Mesodermal cell (in vitro differentiated cells): Measurements from ENCODE around the gene ADAMTS12.

Source experiments
- H3K27ac ChIP-seq: 2 replicates; pipeline ENCODE4 v1.7.0; 2013; ENCODE audit warnings: mild to moderate bottlenecking, low read depth, low read length, moderate library complexity; ENCODE audit not compliant: severe bottlenecking
- H3K36me3 ChIP-seq: 2 replicates; pipeline ENCODE4 v1.7.1; 2013; ENCODE audit warnings: mild to moderate bottlenecking, low read length, moderate library complexity; ENCODE audit not compliant: control insufficient read depth, insufficient read depth
- H3K4me1 ChIP-seq: one replicate; pipeline ENCODE4 v1.7.1; 2013; ENCODE audit warnings: mild to moderate bottlenecking, low read length; ENCODE audit not compliant: insufficient read depth, control insufficient read depth, poor library complexity, severe bottlenecking
- H3K4me3 ChIP-seq: 2 replicates; pipeline ENCODE4 v1.7.0; 2013; ENCODE audit warnings: low read length, control low read depth, mild to moderate bottlenecking; ENCODE audit not compliant: insufficient read depth, poor library complexity, severe bottlenecking; ENCODE audit errors: extremely low read depth
- H3K9me3 ChIP-seq: 2 replicates; pipeline ENCODE4 v1.7.1; 2013; ENCODE audit warnings: mild to moderate bottlenecking, low read length, moderate library complexity; ENCODE audit not compliant: control insufficient read depth
- WGBS, 2 experiments: methylation state at CpG; one replicate each; pipeline ENCODE4 v1.1.5; 2013; ENCODE audit warnings: missing lambda C conversion rate in 2 of 2; ENCODE audit not compliant: insufficient coverage in 2 of 2; 5-methylcytosine and 5-hydroxymethylcytosine counted together

ADAMTS12 gene

DNA sequence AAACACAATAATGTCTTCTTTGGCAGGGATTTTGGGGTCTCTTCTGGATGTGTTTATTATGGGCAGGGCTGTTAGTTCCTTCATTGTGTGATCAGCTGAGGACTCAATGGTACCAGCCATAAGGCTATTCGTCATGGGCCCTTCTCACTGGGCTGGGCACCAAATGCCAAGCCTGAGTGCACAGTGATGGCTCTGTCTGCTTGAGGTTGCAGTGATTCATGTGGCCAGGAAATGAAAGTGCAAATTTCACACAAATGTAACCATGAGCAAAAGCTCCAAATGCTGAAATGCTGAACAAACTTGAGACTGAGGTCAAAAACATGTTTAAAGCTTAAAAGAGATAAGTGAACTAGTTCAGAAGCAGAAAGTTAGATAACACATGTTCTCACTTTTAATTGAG is 260.0 kb downstream of the ADAMTS12 start:
- WGBS, 2 experiments: 89% methylated on average over 1 of the region's 1 CpG
- peaks cover 15% of the 10 kb centered on the region for H3K36me3 ChIP-seq

DNA sequence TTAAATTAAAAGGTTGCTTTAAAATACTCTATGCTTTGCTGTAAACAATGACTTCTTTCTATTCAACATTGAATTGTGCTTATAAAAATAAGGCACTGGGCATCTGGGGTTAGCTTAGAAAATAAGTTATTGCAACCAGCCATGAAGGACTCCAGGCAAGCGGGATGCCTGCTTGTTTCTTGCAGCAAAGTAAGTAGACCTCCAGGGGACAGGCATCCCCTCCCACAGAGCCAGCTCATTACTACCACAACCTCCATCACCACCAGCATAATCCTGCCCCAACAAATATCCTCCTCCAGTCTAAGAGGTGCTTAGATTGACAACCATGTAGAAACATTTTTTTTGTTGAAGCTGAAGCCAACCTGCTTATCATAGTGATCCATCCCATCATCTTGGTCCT is 260.7 kb downstream of the ADAMTS12 start:
- peaks cover 21% of the 10 kb centered on the region for H3K36me3 ChIP-seq
- no peaks in the 10 kb centered on the region for H3K4me1 ChIP-seq
- 71 to 100% methylated on average over 1 of the region's 1 CpG for WGBS, 2 experiments

More for the DNA sequence above, 260.0 kb downstream of the ADAMTS12 start:
- Histone ChIP-seq H3K4me3 (no peak overlapping the region), H3K27ac (no peak overlapping the region), H3K9me3 (no peaks in the 10 kb centered on the region), H3K4me1 (no peaks in the 10 kb centered on the region)

GRCh38 chr5:33629999-33630398 is 261.8 kb downstream of the ADAMTS12 start:
- no peak overlapping the region for H3K27ac ChIP-seq
- no CpG with 5 or more reads among the region's 2 CpGs for WGBS, 2 experiments
- no peaks in the 10 kb centered on the region for H3K4me1 ChIP-seq
- H3K4me3 ChIP-seq: no peak overlapping the region
- peaks cover 21% of the 10 kb centered on the region for H3K36me3 ChIP-seq
- no peaks in the 10 kb centered on the region for H3K9me3 ChIP-seq

More for the DNA sequence above, 260.7 kb downstream of the ADAMTS12 start:
- Histone ChIP-seq H3K9me3 (no peaks in the 10 kb centered on the region), H3K27ac (no peak overlapping the region), H3K4me3 (no peak overlapping the region)

GRCh38 chr5:33628796-33629195 is 263.0 kb downstream of the ADAMTS12 start:
- H3K9me3 ChIP-seq: no peaks in the 10 kb centered on the region
- no peaks in the 10 kb centered on the region for H3K4me1 ChIP-seq
- H3K27ac ChIP-seq: no peak overlapping the region
- WGBS, 2 experiments: 100% methylated on average over 1 of the region's 1 CpG
- peaks cover 17% of the 10 kb centered on the region for H3K36me3 ChIP-seq
- H3K4me3 ChIP-seq: no peak overlapping the region

DNA sequence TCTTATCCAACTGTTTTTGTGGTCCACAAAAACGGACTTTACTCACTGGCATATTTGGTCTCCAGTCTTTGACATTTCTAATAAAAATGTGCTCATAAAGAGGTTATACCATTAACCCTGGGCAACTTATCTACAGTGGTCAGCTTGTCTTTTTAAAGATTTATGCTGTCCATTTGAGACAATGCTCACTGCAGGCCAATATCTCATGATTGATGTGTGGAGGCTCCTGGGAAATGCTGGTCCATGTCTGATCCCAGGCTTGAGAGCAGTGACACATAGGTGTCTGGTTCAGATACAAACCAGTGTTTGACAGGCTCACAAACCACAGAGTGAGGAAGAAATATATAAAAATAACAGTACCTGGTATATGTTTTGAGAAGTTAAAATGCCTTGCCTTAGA is 270.3 kb downstream of the ADAMTS12 start:
- H3K4me1 ChIP-seq: no peaks in the 10 kb centered on the region
- no peak overlapping the region for H3K27ac ChIP-seq
- 75% methylated on average over 1 of the region's 1 CpG; no CpG with 5 or more reads in 1 of the 2 experiments for WGBS, 2 experiments
- H3K4me3 ChIP-seq: no peak overlapping the region
- H3K9me3 ChIP-seq: no peaks in the 10 kb centered on the region
- H3K36me3 ChIP-seq: peaks cover 21% of the 10 kb centered on the region

DNA sequence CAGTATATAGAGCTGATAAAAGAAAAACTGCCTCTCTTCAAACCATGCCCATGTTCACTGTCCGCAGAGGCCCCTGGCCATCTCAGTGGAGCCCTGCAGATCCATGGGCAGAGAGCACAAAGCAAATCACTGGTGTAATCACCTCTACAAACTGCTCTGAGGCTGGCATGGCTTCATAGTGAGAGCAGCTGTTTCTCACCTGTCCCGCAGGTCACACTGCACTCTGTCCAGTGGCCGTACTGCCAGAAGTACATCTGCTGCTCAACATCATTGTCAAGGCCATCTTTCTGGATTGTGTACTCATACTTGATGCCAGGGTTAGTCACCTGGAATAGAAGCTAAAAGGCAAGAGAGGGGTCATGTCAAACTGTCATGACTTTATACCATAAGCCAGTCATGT is 277.8 kb downstream of the ADAMTS12 start:
- H3K4me3 ChIP-seq: no peak overlapping the region
- no peaks in the 10 kb centered on the region for H3K4me1 ChIP-seq
- H3K27ac ChIP-seq: no peak overlapping the region
- H3K36me3 ChIP-seq: peaks cover 44% of the 10 kb centered on the region
- H3K9me3 ChIP-seq: no peaks in the 10 kb centered on the region
- WGBS, 2 experiments: 94 to 97% methylated on average over 2 to 3 of the region's 3 CpGs

- no peaks in the 10 kb centered on the region for H3K4me1 ChIP-seq
- no CpG with 5 or more reads among the region's 1 CpG for WGBS, 2 experiments
- no peak overlapping the region for H3K27ac ChIP-seq
- no peaks in the 10 kb centered on the region for H3K9me3 ChIP-seq
- no peak overlapping the region for H3K4me3 ChIP-seq
- peaks cover 41% of the 10 kb centered on the region for H3K36me3 ChIP-seq
Observed at GRCh38 chr5:33612386-33612785, 279.4 kb downstream of the ADAMTS12 start.

- Histone ChIP-seq H3K4me1 (no peaks in the 10 kb centered on the region), H3K27ac (no peak overlapping the region), H3K9me3 (no peaks in the 10 kb centered on the region), H3K36me3 (peaks cover 36% of the 10 kb centered on the region), H3K4me3 (no peak overlapping the region)
- 80 to 100% methylated on average over 1 of the region's 1 CpG for WGBS, 2 experiments
Observed at GRCh38 chr5:33611877-33612276, 279.9 kb downstream of the ADAMTS12 start.

GRCh38 chr5:33608344-33609041 is 283.3 kb downstream of the ADAMTS12 start:
- Histone ChIP-seq H3K9me3 (no peaks in the 10 kb centered on the region), H3K27ac (no peak overlapping the region), H3K4me1 (no peaks in the 10 kb centered on the region), H3K4me3 (no peak overlapping the region), H3K36me3 (peaks cover 18% of the 10 kb centered on the region)
- WGBS, 2 experiments: 77 to 83% methylated on average over 3 to 4 of the region's 8 CpGs

- Histone ChIP-seq H3K27ac (no peak overlapping the region), H3K36me3 (peaks cover 17% of the 10 kb centered on the region), H3K9me3 (no peaks in the 10 kb centered on the region), H3K4me3 (no peak overlapping the region), H3K4me1 (no peaks in the 10 kb centered on the region)
- WGBS, 2 experiments: 100% methylated on average over 1 of the region's 2 CpGs; no CpG with 5 or more reads in 1 of the 2 experiments
Observed at GRCh38 chr5:33604503-33604902, 287.3 kb downstream of the ADAMTS12 start.

- H3K36me3 ChIP-seq: peaks cover 17% of the 10 kb centered on the region
- WGBS, 2 experiments: 71 to 100% methylated on average over 2 to 3 of the region's 3 CpGs
- no peaks in the 10 kb centered on the region for H3K4me1 ChIP-seq
- no peak overlapping the region for H3K4me3 ChIP-seq
- H3K27ac ChIP-seq: no peak overlapping the region
- H3K9me3 ChIP-seq: no peaks in the 10 kb centered on the region
Observed at GRCh38 chr5:33601881-33602280, 289.9 kb downstream of the ADAMTS12 start.
